ENCODE data around the gene MYEOV. TPM values are rescaled to one million over a fixed set of nuclear protein-coding genes. Genes with fewer than 3 reads are reported as not detected.

MYEOV gene
- total and polyA plus RNA-seq, 9 of the 15 experiments (the other 6 are each of a cell fraction or from before 2014, with no cell fraction given) = 10.2 to 133 (median 32.2) TPM

DNA sequence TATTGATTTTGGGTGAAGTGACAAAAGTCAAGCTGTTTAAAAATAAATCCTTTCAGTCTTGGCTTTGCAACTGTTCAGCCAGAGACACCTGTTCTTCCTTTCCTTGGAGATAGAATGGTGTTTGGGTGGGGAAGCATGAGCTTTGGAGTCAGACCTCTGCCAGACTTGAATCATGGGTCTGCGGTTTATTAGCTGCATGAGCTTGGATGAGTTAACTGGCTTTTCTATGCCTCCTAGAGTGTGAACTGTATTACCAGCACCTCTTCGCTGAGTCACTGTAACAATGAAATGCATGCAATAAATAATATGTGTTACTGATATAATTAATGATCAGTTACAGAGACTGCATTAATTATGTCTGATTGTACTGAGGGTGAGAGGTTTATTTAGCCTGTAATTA, 13.5 kb upstream of the MYEOV start:
- no peak for ATAC-seq
- H3K79me2 ChIP-seq (ENCODE audit: control insufficient read depth, insufficient read depth, low read length) = no peaks in the 10 kb centered on the region
- no peak overlapping the region for H2AFZ ChIP-seq (ENCODE audit: low read depth, low read length)
- no peaks in the 10 kb centered on the region for H3K36me3 ChIP-seq (ENCODE audit: control insufficient read depth, insufficient read depth, low read length)
- intact Hi-C loops (cut with micrococcal nuclease) = no loop called here
- H3K4me3 ChIP-seq = no peak overlapping the region
- no peak for TF ChIP-seq PRMT5 (CRISPR knock-in tag; IDR thresholded peaks at IDR 0.05)
- no peak for TF ChIP-seq TBP (optimal IDR thresholded peaks at IDR 0.05; ENCODE audit: low read depth, low read length)
- no peak for TF ChIP-seq FOXJ2 (tag; IDR thresholded peaks at IDR 0.05)
- no peak for TF ChIP-seq ZNF232 (CRISPR knock-in tag; IDR thresholded peaks at IDR 0.05)
- no peak for TF ChIP-seq TCFL5 (CRISPR knock-in tag; conservative IDR thresholded peaks at IDR 0.05)
- no peak for TF ChIP-seq CTBP1 (IDR thresholded peaks at IDR 0.05; ENCODE audit: borderline replicate concordance)
- TF ChIP-seq NONO (IDR thresholded peaks at IDR 0.05; ENCODE audit: low read depth in 2 of 2, low read length in 1 of 2) = no peak
- TF ChIP-seq BCL6 (CRISPR knock-in tag; IDR thresholded peaks at IDR 0.05) = no peak
- TF ChIP-seq KDM1A (IDR thresholded peaks at IDR 0.05) = no peak
- no peak for TF ChIP-seq CC2D1A (IDR thresholded peaks at IDR 0.05)
- no peak for TF ChIP-seq LEF1 (IDR thresholded peaks at IDR 0.05)
- TF ChIP-seq ZNF239 (CRISPR knock-in tag; IDR thresholded peaks at IDR 0.05) = no peak
- no peak for TF ChIP-seq KLF13 (tag; IDR thresholded peaks at IDR 0.05; ENCODE audit: borderline replicate concordance, low read depth)
- TF ChIP-seq PYGO2 (tag; IDR thresholded peaks at IDR 0.05) = no peak
- TF ChIP-seq, protein P1, sequence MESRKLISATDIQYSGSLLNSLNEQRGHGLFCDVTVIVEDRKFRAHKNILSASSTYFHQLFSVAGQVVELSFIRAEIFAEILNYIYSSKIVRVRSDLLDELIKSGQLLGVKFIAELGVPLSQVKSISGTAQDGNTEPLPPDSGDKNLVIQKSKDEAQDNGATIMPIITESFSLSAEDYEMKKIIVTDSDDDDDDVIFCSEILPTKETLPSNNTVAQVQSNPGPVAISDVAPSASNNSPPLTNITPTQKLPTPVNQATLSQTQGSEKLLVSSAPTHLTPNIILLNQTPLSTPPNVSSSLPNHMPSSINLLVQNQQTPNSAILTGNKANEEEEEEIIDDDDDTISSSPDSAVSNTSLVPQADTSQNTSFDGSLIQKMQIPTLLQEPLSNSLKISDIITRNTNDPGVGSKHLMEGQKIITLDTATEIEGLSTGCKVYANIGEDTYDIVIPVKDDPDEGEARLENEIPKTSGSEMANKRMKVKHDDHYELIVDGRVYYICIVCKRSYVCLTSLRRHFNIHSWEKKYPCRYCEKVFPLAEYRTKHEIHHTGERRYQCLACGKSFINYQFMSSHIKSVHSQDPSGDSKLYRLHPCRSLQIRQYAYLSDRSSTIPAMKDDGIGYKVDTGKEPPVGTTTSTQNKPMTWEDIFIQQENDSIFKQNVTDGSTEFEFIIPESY (CRISPR knock-in tag; IDR thresholded peaks at IDR 0.05) = no peak
- TF ChIP-seq ESRRB (CRISPR knock-in tag; IDR thresholded peaks at IDR 0.05; ENCODE audit: borderline replicate concordance) = no peak
- no peak for TF ChIP-seq ZNF280A (IDR thresholded peaks at IDR 0.05; ENCODE audit: low read depth, partially characterized antibody)
- TF ChIP-seq ZNF655 (CRISPR knock-in tag; IDR thresholded peaks at IDR 0.05) = no peak
- no peak for TF ChIP-seq ZNF347 (CRISPR knock-in tag; IDR thresholded peaks at IDR 0.05; ENCODE audit: low read depth)
- no peak for TF ChIP-seq MEIS2 (IDR thresholded peaks at IDR 0.05; ENCODE audit: partially characterized antibody)
- H3K9ac ChIP-seq (ENCODE audit: insufficient read depth in 1 of 2, low read depth in 2 of 2, low read length in 2 of 2) = no peak overlapping the region
- 2% methylated on average over 2 of the region's 2 CpGs for WGBS (ENCODE audit: insufficient coverage, low coverage, missing lambda C conversion rate)
- DNase-seq (ENCODE audit: extremely low read depth in 1 of 4, low spot score in 3 of 4) = no peak
- FAIRE-seq = no peak
- no peaks in the 10 kb centered on the region for H3K9me1 ChIP-seq (ENCODE audit: control insufficient read depth, insufficient read depth, low read length)
- in situ Hi-C loops (cut with MboI) = no loop called here
- no peak overlapping the region for H3K27ac ChIP-seq (ENCODE audit: extremely low read depth, low read depth, low read length)
- CTCF ChIA-PET (ENCODE audit: low intra/inter-chr PET ratio) = no interaction called here
- H3K9me3 ChIP-seq (replicated peaks; ENCODE audit: control insufficient read depth, insufficient read depth, low read depth, low read length) = no peaks in the 10 kb centered on the region; the same call in 1 of the 2 replicates
- H4K20me1 ChIP-seq (replicated peaks; ENCODE audit: control insufficient read depth, insufficient read depth, low read length) = peaks cover 3% of the 10 kb centered on the region; the same call in 1 of the 2 replicates
- no peaks in the 10 kb centered on the region for H3K4me1 ChIP-seq (replicated peaks in 1 of 2; ENCODE audit: control insufficient read depth in 2 of 2, insufficient read depth in 2 of 2, low read length in 2 of 2)
- H3K27me3 ChIP-seq (ENCODE audit: control insufficient read depth in 2 of 2, insufficient read depth in 2 of 2, low read length in 2 of 2) = peaks cover 10 to 63% of the 10 kb centered on the region in 2 experiments; a peak in 4 of 5 replicates
- POLR2A ChIA-PET = no interaction called here
- BruUV-seq (replicated peaks) = no TSS peak
- no peak overlapping the region for H3K4me2 ChIP-seq (ENCODE audit: insufficient read depth, low read length)

Measured in K562 (cell line).